ENCODE measurements around the gene TSC22D2.

GRCh38 chr3:150443331-150443741 lies 35.2 kb downstream of the TSC22D2 start:
- TF ChIP-seq CTCF (IDR thresholded peaks at IDR 0.05; ENCODE audit: extremely low read depth in 1 of 2, insufficient read depth in 1 of 2, low read depth in 1 of 2, low read length in 2 of 2) (no peak), EZH2 (IDR thresholded peaks at IDR 0.05; ENCODE audit: borderline replicate concordance, low read depth, low read length, severe bottlenecking) (no peak), POLR2A (IDR thresholded peaks at IDR 0.05; ENCODE audit: low read depth, low read length) (no peak), POLR2AphosphoS5 (IDR thresholded peaks at IDR 0.05; ENCODE audit: insufficient read depth, low read depth, low read length) (no peak), MYC (IDR thresholded peaks at IDR 0.05; ENCODE audit: low read depth, low read length) (no peak), FOS (IDR thresholded peaks at IDR 0.05; ENCODE audit: borderline replicate concordance, insufficient read depth, low read length) (no peak), JUN (IDR thresholded peaks at IDR 0.05; ENCODE audit: borderline replicate concordance, insufficient read depth, insufficient read length, low read depth) (peak; percentile 24), GATA2 (IDR thresholded peaks at IDR 0.05; ENCODE audit: insufficient read depth, insufficient read length, low read depth, low read length) (no peak)
- TF ChIP-seq, protein P1, sequence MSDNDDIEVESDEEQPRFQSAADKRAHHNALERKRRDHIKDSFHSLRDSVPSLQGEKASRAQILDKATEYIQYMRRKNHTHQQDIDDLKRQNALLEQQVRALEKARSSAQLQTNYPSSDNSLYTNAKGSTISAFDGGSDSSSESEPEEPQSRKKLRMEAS (IDR thresholded peaks at IDR 0.05; ENCODE audit: insufficient read depth, insufficient read length): no peak

All from endothelial cell of umbilical vein (primary cell).